MCF 10A (cell line): ENCODE data around the gene C1QA. TPM values are rescaled to one million over a fixed set of nuclear protein-coding genes. Genes with fewer than 3 reads are reported as not detected.

ENCODE experiments used
- BruUV-seq: library from RNA; stranded (reverse); fragments of 400-500 nt; replicated peaks from 2 replicates; lab custom pipeline; 2021; lab: Mats Ljungman, UMichigan
- CTCF ChIA-PET: fragments of 300-600 bp; sonication (Branson Sonifier 250); formaldehyde crosslinking; extraction: SDS; loops from one replicate; lab custom pipeline; 2021; ENCODE audit warnings: antibody characterized with exemption, inconsistent platforms; lab: Yijun Ruan, JAX
- POLR2A ChIA-PET: fragments of 300-600, 350-650 bp; sonication (Branson Sonifier 250); formaldehyde crosslinking; extraction: SDS; loops from one replicate; lab custom pipeline; 2020; ENCODE audit warnings: antibody characterized with exemption, inconsistent platforms; lab: Yijun Ruan, JAX
- DNase-seq: peaks from one replicate; pipeline ENCODE4 v3.0.0-alpha.2; 2018; ENCODE audit not compliant: unreplicated experiment
- H3K27ac Mint-ChIP-seq: one replicate; pipeline ENCODE4 v1.8.0; 2022; ENCODE audit warnings: mild to moderate bottlenecking, low read depth, mixed read lengths; ENCODE audit not compliant: unreplicated experiment
- H3K27me3 Mint-ChIP-seq: one replicate; pipeline ENCODE4 v1.8.0; 2022; ENCODE audit warnings: mixed read lengths; ENCODE audit not compliant: insufficient read depth, unreplicated experiment
- H3K36me3 Mint-ChIP-seq: one replicate; pipeline ENCODE4 v1.8.0; 2022; ENCODE audit warnings: mild to moderate bottlenecking, moderate library complexity, mixed read lengths; ENCODE audit not compliant: insufficient read depth, unreplicated experiment
- H3K4me1 Mint-ChIP-seq: one replicate; pipeline ENCODE4 v1.8.0; 2022; ENCODE audit warnings: mixed read lengths; ENCODE audit not compliant: insufficient read depth, unreplicated experiment
- H3K4me3 Mint-ChIP-seq: one replicate; pipeline ENCODE4 v1.8.0; 2022; ENCODE audit warnings: mild to moderate bottlenecking, moderate library complexity, mixed read lengths; ENCODE audit not compliant: unreplicated experiment
- H3K9me3 Mint-ChIP-seq: one replicate; pipeline ENCODE4 v1.8.0; 2022; ENCODE audit warnings: mixed read lengths; ENCODE audit not compliant: unreplicated experiment
- CTCF ChIP-seq: fragments of 200-600 bp; IDR thresholded peaks from one replicate; pipeline ENCODE4 v1.8.0; 2022; ENCODE audit warnings: antibody characterized with exemption, mild to moderate bottlenecking; ENCODE audit not compliant: unreplicated experiment
- intact Hi-C: fragments of 100-400 bp; cut with micrococcal nuclease; formaldehyde crosslinking; loops from 2 replicates; pipeline ENCODE4 v1.14.1; 2022
- total RNA-seq: library from RNA; stranded (reverse); gene quantifications from 2 replicates; pipeline ENCODE4 v1.2.3, GENCODE V29; 2022

The C1QA gene
- total RNA-seq, 1 experiment from 2014 or later = not detected

GRCh38 chr1:22607154-22607553, 29.3 kb upstream of the C1QA start:
- Mint-ChIP-seq H3K27ac (no peak overlapping the region), H3K9me3 (no peaks in the 10 kb centered on the region), H3K4me1 (no peaks in the 10 kb centered on the region), H3K4me3 (no peak overlapping the region), H3K36me3 (peaks cover 5% of the 10 kb centered on the region), H3K27me3 (peaks cover 82% of the 10 kb centered on the region)
- intact Hi-C loops = no loop called here
- POLR2A ChIA-PET = no interaction called here
- BruUV-seq = no TSS peak
- no peak for DNase-seq
- CTCF ChIA-PET = no interaction called here
- no peak for TF ChIP-seq CTCF

DNA sequence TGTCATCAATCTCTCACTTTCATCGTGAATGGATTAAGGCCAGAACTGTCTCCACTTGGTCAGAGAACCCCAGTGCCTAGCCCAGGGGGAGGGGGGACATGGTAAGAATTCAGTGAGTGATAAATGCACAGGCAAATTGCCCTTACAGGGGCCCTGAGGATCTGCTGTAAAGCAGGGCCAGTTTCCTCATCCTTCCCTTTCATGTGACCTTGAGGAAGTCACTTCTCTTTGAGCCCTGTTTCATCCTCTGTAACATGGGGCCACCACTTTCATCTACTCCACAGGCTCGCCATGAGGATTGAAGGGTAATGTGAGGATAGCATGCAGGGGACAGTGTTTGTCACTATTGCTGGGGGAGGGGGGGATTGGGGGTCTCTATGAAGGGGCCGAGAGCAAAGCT, 28.1 kb upstream of the C1QA start:
- H3K36me3 Mint-ChIP-seq = peaks cover 5% of the 10 kb centered on the region
- H3K9me3 Mint-ChIP-seq = no peaks in the 10 kb centered on the region
- TF ChIP-seq CTCF = no peak
- H3K4me1 Mint-ChIP-seq = no peaks in the 10 kb centered on the region
- ChIA-PET CTCF (interaction anchor here (0.6 to 0.9 kb wide), 2 partner anchors 253 to 461 kb away, joined by 4 to 5 read pairs; no protein-coding TSS in a partner anchor), POLR2A (no interaction called here)
- DNase-seq = no peak
- BruUV-seq = no TSS peak
- H3K27me3 Mint-ChIP-seq = peaks cover 71% of the 10 kb centered on the region
- intact Hi-C loops = no loop called here
- no peak overlapping the region for H3K27ac Mint-ChIP-seq
- H3K4me3 Mint-ChIP-seq = no peak overlapping the region

- no peak for DNase-seq
- Mint-ChIP-seq H3K27me3 (peaks cover 67% of the 10 kb centered on the region), H3K4me1 (no peaks in the 10 kb centered on the region), H3K9me3 (no peaks in the 10 kb centered on the region), H3K36me3 (peaks cover 5% of the 10 kb centered on the region), H3K27ac (no peak overlapping the region), H3K4me3 (no peak overlapping the region)
- no TSS peak for BruUV-seq
- intact Hi-C loops = no loop called here
- no peak for TF ChIP-seq CTCF
- CTCF ChIA-PET = interaction anchor here (0.9 kb wide), 1 partner anchor 461 kb away, joined by 5 read pairs; no protein-coding TSS in a partner anchor
- POLR2A ChIA-PET = no interaction called here
These were observed 27.1 kb upstream of the C1QA start for GRCh38 chr1:22609291-22609690.

GRCh38 chr1:22611530-22611947, 24.9 kb upstream of the C1QA start:
- H3K9me3 Mint-ChIP-seq = no peaks in the 10 kb centered on the region
- no peaks in the 10 kb centered on the region for H3K4me1 Mint-ChIP-seq
- no peak for TF ChIP-seq CTCF
- DNase-seq = peak; percentile 64
- H3K4me3 Mint-ChIP-seq = no peak overlapping the region
- peaks cover 67% of the 10 kb centered on the region for H3K27me3 Mint-ChIP-seq
- ChIA-PET CTCF (interaction anchor here (0.6 kb wide), 1 partner anchor 17 kb away, joined by 4 read pairs; no protein-coding TSS in a partner anchor), POLR2A (interaction anchor here (0.5 kb wide), 1 partner anchor 512 kb away, joined by 3 read pairs; no protein-coding TSS in a partner anchor)
- no TSS peak for BruUV-seq
- no peak overlapping the region for H3K27ac Mint-ChIP-seq
- intact Hi-C loops = no loop called here
- peaks cover 5% of the 10 kb centered on the region for H3K36me3 Mint-ChIP-seq
